ENCODE measurements around the gene CD3E. TPM values are rescaled to one million over a fixed set of nuclear protein-coding genes. Genes with fewer than 3 reads are reported as not detected.
A peak's percentile ranks its signal among the peaks of the same experiment; 100 is the strongest.
"Not testable (repeated sequence)": the region's sequence is repeated elsewhere in the genome, so short reads cannot be mapped to it uniquely, and the experiment has no call there.

The CD3E gene
- total RNA-seq, 1 experiment from 2014 or later = 0.42 TPM

DNA sequence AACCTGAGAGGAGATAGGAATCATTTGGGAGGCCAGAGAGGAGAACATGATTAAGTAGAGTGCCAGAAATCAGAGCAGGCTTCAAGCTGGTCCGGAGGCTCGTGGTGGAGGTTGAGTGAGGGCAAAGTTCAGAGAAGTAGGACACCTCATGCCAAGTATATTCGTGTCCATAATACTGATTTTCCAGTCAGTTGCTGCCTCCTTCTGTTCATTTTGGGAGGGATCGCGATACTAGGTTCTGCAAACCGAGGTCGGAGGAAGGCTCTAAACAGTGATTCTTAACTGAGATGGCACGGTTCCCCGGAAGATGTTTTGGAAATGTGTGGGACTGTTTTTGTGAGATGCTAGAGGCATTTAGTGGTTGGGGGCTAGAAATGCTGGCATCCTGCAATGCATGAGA, 13.6 kb upstream of the CD3E start:
- DNase-seq (ENCODE audit: low read depth) = peak; percentile 57

- DNase-seq (ENCODE audit: low read depth) = no peak
Observed at GRCh38 chr11:118291477-118292135, 12.9 kb upstream of the CD3E start.

DNA sequence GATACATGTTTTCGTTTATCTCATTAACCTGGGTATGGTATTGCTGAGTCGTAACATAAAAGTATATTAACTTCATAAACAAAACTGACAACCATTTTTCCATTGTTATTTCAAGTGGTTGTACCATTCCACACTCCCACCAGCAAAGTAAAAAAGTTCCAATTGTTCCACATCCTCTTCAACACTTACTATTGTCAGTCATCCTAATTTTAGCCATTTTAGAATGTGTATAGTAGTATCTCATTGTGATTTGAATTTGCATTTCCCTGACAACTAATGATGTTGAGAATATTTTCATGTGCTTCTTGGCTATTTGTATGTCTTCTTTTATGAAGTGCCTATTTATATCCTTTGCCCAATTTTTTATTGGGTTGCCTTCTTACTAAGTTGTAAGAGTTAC, 10.5 kb upstream of the CD3E start:
- DNase-seq (ENCODE audit: low read depth) = no peak

DNA sequence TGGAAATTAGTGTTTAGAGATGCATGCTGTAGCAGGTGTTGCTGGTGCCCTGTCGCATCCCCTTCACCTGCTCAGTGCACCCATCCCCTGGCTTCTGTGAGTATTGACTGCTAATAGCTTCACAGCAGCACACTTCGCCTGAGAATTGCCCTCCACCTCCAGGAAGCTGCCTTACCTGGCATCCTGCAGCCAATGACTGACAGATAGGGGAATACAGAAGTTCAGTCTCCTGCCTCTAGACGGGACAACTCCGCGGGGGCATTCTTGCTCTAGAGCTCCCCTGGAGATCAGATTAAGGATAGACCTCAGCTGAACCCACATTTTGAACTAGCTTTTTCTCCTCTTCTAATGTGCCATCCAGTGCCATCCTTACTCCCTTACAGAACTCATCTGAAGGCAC, 9.3 kb upstream of the CD3E start:
- DNase-seq (ENCODE audit: low read depth) = no peak

GRCh38 chr11:118295815-118296454, 8.6 kb upstream of the CD3E start:
- DNase-seq (ENCODE audit: low read depth) = peak; percentile 42

- no peak for DNase-seq (ENCODE audit: low read depth)
Observed at GRCh38 chr11:118301600-118302195, 2.8 kb upstream of the CD3E start.

DNA sequence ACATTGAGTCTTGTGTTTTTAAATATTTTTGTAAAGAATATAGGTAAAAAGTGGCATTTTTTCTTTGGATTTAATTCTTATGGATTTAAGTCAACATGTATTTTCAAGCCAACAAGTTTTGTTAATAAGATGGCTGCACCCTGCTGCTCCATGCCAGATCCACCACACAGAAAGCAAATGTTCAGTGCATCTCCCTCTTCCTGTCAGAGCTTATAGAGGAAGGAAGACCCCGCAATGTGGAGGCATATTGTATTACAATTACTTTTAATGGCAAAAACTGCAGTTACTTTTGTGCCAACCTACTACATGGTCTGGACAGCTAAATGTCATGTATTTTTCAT, 333 bp upstream of the CD3E start:
- no peak for DNase-seq (ENCODE audit: low read depth)

GRCh38 chr11:118305726-118306125, 1.2 kb downstream of the CD3E start:
- DNase-seq (ENCODE audit: low read depth) = no peak

- DNase-seq (ENCODE audit: low read depth) = peak; percentile 38
Observed at GRCh38 chr11:118306556-118306955, 2.0 kb downstream of the CD3E start.

GRCh38 chr11:118308995-118309528, 4.5 kb downstream of the CD3E start:
- DNase-seq (ENCODE audit: low read depth) = not testable (repeated sequence)

- DNase-seq (ENCODE audit: low read depth) = no peak
Observed at GRCh38 chr11:118310271-118310670, 5.7 kb downstream of the CD3E start.

DNA sequence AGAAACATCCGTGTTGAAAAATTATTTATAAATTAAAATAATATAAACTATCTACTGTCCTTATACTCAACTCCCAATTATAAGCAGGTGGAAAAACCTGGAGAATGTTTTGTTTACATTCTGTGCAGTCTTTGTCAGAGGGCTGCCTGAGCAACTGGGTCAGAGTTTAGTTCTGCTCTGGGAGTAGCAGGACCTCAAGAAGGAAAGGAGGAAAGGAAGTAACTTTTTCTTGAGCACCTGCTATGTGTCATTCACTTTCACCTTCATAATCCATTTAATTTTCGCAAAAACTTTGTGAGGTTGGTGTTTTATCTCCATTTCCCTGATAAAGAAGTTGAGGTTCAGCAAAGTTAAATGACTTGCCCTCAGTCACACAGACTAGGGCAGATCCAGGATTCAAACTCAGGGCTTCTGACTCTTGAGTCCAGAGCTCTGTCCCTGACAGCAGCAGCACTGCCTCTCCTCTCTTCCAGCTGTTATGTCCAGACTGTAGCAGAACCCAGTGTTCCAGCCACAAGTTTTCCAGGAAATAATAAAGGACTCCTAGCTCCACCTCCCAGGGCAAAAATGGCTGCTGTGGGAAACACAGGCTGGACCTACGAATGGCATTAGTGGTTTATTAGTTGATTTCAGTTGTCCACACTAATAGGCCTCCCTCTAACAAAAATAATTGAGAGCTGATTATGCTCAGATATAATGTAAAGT, 6.4 kb downstream of the CD3E start:
- DNase-seq (ENCODE audit: low read depth) = no peak

DNA sequence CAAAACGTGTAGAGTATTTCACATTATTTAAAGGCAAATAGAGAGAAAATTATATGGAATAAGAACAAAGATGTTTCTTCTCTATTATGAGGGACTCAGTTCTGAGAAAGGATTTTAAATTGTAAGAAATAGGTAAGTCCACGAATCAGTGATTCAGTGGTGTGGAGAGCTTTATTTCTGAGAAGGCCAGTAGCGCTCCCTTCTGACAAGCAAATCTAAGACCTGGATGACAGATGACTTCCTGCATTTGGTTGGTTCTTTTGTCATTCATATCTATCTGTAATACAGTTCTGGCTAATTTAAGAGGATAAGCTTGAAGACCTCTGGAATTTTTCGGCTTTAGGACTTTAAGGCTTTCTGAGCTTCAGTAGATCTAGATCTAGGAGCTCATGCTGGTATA, 7.0 kb downstream of the CD3E start:
- DNase-seq (ENCODE audit: low read depth) = no peak

- no peak for DNase-seq (ENCODE audit: low read depth)
Observed at GRCh38 chr11:118312328-118312727, 7.8 kb downstream of the CD3E start.

- DNase-seq (ENCODE audit: low read depth) = no peak
Observed at GRCh38 chr11:118313242-118313641, 8.7 kb downstream of the CD3E start.

DNA sequence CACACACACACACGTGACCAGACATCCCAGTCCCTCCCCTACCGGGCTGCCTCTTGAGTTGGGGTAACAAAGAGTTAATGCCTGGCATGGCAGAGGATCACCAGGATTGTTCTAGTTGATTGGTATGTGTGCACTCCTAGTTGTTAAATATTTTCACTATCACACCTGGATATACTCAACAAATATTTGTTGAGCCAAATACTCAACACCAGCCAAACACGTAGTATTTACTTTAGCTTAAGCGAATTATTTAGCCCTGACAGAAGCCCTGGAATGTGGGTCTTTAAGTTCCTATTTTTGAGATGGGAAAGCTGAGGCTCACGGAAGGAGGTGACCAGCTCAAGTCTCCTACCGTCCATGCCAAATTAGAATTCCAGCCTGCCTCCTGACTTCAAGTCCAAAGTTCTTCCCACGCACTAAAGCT, 10.5 kb downstream of the CD3E start:
- no peak for DNase-seq (ENCODE audit: low read depth)

GRCh38 chr11:118318124-118318523, 13.6 kb downstream of the CD3E start:
- DNase-seq (ENCODE audit: low read depth) = no peak

DNA sequence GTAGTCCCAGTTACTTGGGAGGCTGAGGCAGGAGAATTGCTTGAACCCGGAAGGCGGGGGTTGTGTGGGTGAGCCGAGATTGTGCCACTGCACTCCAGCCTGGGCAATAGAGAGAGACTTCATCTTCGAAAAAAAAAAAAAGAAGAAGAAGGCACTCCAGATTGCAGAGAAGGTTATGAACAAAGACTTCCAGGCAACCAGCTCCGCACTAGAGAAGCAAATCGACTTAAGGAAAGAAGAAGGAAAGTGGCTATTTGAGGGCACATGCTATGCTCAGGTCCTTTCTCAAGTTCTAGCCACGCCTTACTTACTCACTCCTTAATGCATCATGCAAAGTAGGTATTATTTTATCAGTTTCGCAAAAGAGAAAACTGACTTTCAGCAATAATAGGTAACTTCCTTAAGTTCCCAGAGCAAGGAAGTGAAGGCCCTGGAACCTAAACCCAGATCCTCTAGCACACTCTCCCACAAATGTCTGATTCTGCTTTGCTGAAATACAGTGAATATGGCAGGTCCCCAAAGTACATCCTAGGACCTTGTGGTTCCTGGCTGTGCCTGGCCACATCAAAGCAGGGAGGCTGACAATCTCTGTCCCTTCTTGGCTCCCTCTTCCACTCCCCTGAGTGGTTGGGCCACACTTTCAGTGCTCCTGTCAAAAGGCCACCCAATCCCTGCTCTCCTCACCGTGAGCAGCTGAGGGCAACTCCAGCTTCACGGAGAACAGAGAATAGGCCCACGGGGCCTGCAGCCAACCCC, 14.2 kb downstream of the CD3E start:
- DNase-seq (ENCODE audit: low read depth) = no peak

GRCh38 chr11:118319337-118319707, 14.8 kb downstream of the CD3E start:
- DNase-seq (ENCODE audit: low read depth) = no peak

- no peak for DNase-seq (ENCODE audit: low read depth)
Observed at GRCh38 chr11:118320515-118320914, 16.0 kb downstream of the CD3E start.

DNA sequence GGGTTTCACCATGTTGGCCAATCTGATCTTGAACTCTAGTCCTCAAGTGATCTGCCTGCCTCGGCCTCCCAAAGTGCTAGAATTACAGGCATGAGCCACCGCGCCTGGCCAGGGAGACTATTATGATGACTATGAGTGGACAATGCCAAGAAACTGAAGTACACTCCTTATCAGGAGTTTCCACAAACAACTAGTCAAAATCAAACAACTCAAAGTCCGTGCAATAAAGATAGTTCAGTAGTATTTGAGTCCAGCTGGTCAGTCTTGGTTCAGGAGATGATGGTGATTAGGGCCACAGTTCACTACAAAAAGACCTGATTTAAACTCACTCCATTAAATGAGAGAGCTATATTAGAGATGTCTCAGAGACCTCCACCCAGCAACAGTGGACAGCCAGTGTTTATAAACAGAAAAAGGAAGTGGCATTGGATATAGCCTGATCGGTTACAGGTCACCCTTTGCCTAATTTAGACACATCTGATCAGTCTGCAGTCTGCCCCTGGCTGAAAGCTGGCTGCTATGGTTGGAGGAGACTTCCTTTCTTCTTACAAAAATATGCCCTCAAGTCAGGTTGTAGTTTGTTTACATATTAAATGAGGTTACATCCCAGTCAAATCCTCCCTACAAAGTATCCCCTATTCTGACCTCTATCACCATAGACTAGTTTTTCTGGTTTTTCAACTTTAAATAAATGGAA, 17.0 kb downstream of the CD3E start:
- no peak for DNase-seq (ENCODE audit: low read depth)

Data from HT1080 (cell line).